ENCODE measurements around the gene RAD51AP1.
A peak's percentile ranks its signal among the peaks of the same experiment; 100 is the strongest.

The RAD51AP1 gene

DNA sequence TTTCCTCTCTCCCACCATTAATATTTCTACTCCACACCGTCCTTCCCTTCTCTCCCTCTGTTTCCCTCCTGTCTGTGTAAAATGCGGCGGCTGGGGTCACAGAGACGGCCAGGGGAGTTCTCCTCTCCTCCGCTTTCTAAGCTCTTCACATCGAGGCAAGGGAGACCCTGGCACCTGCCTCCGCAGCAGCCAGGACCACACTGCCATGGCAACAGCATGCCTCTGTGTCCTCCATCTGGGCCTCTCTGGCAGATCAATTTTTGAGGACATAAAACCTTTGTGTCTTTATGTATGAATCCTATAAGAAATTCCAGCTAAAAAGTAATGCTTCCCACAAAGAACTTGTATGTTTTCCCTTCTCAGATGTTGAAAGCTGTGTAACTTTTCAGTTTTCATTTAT is 64.7 kb downstream of the RAD51AP1 start:
- no peak for DNase-seq

DNA sequence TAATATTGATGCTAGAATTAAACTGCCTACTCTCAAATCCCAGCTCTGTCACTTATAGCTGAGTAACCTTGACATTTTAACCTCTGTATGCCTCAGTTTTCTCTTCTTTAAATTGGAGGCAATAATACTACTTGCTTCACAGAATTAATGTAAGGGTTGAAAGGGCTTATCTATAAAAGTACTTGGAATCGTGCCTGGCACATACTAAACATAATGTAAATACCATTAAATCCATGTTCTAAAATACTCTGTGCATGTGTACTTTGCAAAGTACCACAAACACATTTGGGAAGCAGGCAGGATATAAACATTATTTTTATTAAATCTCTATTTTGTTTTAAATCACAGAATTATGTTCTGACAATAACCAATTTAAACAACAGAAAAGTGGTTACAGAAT is 65.3 kb downstream of the RAD51AP1 start:
- no peak for DNase-seq

DNA sequence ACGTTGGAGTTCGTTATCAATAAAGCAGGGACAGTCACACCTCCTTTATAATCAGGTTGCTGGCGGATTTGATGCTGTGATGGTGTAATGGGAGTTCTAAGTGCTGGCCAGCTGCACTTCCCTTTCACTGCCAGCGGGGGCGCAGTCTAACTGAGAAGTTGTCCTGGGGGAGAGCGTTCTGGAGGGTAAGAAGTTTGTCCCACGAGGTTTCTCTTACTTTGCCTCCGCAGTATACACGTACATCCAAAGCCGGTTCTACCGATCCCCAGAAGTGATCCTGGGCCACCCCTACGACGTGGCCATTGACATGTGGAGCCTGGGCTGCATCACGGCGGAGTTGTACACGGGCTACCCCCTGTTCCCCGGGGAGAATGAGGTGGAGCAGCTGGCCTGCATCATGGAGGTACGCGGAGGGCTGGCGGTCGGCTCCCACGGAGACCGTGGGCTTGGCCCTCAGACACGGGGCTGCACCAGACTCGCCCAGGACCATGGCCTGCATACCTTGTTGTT is 66.0 kb downstream of the RAD51AP1 start:
- peak; percentile 50 for DNase-seq

DNA sequence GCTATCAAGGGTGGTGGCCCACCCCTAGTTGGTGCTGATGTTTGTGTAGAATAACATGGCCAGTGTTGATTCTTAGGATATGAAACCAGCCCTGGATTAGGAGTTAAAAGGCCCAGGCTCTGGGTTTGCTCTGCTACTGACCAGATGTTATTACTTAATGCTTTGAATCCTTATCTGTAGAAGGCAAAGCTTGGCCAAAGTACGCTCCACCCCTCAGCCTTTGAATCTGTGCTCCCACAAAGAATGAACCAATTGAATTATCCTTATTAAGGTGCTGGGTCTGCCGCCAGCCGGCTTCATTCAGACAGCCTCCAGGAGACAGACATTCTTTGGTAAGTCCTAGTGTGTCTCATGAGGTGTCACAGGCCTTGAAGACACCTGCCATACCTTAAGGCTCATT is 68.4 kb downstream of the RAD51AP1 start:
- DNase-seq: no peak

DNA sequence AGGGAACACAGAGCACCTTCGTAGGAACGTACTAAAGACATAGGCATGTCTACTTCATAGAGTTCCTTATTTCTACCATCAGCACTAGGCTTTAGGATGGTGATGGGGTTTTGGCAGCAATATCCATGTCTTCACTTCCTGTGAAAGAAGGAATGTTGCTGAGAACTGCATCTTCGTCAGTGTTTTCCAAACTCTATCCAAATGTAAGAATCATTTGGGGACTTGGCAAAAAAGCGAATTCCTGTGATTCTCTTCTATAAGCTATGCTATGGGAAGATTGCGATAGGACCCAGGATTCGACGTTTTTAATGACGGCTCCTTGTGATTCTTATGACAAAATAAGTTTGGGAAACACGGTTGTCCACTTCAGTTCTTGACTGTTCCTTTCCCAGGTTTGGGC is 70.4 kb downstream of the RAD51AP1 start:
- DNase-seq: no peak

All from DMS79 treated with DMSO at 0.1 percent for 48 hours (cell line).